GM18511 (cell line): ENCODE data around the gene ADCY6.

Experiments
- ATAC-seq: cut with Tn5 transposase; IDR thresholded peaks from one replicate; pipeline ENCODE4 v1.9.1; 2021; ENCODE audit warnings: mild to moderate bottlenecking, moderate library complexity; ENCODE audit not compliant: unreplicated experiment

Gene ADCY6

GRCh38 chr12:48788854-48789775 is at the start of gene ADCY6:
Gene ADCY6, minus strand, starts transcription at chr12:48789089. Its CDS starts 5,655 bp downstream, at chr12:48783434.
- ATAC-seq: peak; percentile 62

GRCh38 chr12:48838048-48838447 is 49.2 kb upstream of the ADCY6 start:
- ATAC-seq: no peak

DNA sequence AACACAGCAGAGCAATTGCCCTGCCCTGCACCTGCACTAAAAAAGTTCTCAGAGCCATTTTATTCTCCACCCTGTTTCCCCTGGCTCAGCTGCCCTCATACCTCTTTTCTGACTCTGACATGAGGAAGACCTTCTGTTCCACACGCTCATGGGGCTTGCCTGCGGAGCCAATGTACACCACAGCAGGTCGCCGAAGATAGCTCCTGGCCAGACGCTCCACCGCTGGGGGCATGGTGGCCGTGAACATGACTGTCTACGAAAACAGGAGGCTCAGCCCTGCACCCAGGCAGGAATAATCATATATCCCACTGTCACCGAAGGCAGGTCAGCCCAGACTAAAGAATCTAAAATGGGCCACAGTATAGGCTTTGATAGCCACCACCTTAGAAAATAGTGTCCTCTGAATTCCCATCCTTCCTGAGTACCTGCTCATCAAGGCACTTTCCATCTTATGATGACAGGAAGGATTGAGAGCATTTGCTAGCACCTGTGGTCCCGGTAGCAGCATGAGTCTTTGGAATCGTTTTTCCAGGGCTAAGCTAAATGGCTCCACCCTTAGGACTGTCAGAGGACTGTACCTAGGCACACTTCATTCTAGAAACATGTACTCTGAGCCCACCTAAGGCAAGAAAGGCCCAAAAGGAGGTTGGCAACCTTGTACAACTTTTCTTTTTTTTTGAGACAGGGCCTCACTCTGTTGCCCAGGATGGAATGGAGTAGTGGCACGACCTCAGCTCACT is 43.6 kb upstream of the ADCY6 start:
- ATAC-seq: no peak

DNA sequence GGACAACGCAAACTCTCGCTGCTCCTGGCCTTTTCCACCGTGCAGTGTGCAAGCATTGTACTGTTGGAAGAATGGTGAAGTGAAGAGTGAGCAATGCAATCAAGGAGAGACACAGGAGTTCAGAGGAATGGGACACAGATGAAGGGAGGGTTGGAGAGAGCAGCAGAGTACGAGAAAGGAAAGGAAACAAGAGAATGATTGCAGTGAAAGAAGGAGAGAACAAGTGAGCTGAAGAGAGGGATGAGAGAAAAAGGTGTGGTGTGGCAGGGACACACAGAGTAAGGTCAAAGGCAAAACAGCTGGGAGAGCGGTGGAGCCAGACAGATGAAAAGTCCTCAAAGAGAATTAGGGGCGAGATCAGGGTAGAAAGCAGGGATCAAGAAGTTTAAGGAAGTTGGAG is 42.4 kb upstream of the ADCY6 start:
- no peak for ATAC-seq

- ATAC-seq: no peak
Observed at GRCh38 chr12:48828841-48829575, 40.1 kb upstream of the ADCY6 start.

GRCh38 chr12:48828293-48828692 is 39.4 kb upstream of the ADCY6 start:
- no peak for ATAC-seq

GRCh38 chr12:48827513-48828096 is 38.7 kb upstream of the ADCY6 start:
- no peak for ATAC-seq

- ATAC-seq: no peak
Observed at GRCh38 chr12:48827026-48827425, 38.1 kb upstream of the ADCY6 start.

- ATAC-seq: no peak
Observed at GRCh38 chr12:48826209-48826855, 37.4 kb upstream of the ADCY6 start.

- ATAC-seq: no peak
Observed at GRCh38 chr12:48824905-48825304, 36.0 kb upstream of the ADCY6 start.

- no peak for ATAC-seq
Observed at GRCh38 chr12:48824112-48824511, 35.2 kb upstream of the ADCY6 start.

GRCh38 chr12:48823281-48823680 is 34.4 kb upstream of the ADCY6 start:
- no peak for ATAC-seq

GRCh38 chr12:48822711-48823110 is 33.8 kb upstream of the ADCY6 start:
- no peak for ATAC-seq

DNA sequence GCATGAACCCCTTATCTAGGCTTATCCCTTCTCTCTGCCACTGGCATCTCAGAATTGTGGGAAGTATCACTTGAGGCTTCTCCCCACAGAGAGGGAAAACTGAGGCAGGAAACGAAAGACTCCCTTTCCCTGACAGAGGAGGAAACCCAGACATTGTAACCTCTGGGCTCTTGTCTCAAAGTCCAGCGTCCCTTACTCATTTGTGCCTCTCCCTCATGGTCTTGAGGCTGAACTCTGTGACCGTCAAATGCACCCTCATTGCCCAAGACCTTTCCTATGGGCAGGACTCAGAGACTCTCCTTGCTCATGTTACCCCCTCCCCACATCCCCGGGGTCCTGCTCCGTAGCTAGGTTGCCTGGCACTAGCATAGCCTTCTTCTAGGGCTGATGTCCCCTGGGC is 33.2 kb upstream of the ADCY6 start:
- no peak for ATAC-seq

DNA sequence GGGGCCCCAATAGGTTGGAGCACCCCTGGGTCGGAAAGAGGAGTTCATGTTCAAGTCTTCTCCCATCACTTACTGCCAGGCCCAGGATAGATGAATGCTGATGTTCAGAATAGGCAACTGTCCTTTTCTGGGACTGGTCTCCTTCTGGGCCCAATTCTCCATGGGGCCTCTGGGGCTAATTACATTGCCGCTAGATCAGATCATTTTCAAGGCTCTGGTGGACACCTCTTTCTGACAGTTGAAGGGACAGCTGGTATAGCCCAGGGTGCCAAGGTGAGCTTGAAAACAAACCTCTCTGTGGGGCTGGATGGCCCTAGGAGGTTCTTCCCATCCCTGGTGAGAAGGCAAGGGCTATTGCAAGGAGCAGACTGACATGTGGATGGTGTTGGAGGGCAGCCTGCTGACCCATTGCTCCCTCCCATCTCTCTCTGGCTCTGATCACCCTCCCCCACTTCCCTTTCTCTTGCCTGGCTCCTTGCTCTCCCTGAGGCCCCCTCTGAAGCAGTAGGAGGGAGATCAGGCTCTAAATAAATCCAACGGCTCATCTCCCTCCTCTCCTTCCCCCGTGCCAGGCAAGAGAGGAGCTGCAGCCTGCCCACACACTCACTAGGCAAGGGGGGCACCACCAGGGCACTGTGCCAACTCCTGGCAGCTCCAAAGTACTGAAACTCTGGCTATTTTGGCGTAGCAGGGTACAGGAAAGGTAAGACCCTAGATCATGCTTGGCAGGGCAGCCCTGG is 31.3 kb upstream of the ADCY6 start:
- no peak for ATAC-seq

- no peak for ATAC-seq
Observed at GRCh38 chr12:48818831-48819590, 30.1 kb upstream of the ADCY6 start.

- no peak for ATAC-seq
Observed at GRCh38 chr12:48817873-48818830, 29.3 kb upstream of the ADCY6 start, which contains the start of gene CACNB3. Gene CACNB3, plus strand, starts transcription at chr12:48818496. Its CDS starts 434 bp downstream, at chr12:48818930.
